HCT116 (cell line): ENCODE results near the gene DPEP3. TPM values are rescaled to one million over a fixed set of nuclear protein-coding genes. Genes with fewer than 3 reads are reported as not detected.
"Not testable (repeated sequence)": the region's sequence is repeated elsewhere in the genome, so short reads cannot be mapped to it uniquely, and the experiment has no call there.

Source experiments
- ATAC-seq: fragments of 200-7000 bp; cut with Tn5 transposase; 2 replicates; pipeline ENCODE4 v1.9.1; 2020; ENCODE audit warnings: mild to moderate bottlenecking, moderate library complexity
- BruUV-seq: library from RNA; stranded (reverse); fragments of 400-500 nt; replicated peaks from 2 replicates; lab custom pipeline; 2021; lab: Mats Ljungman, UMichigan
- CTCF ChIA-PET: fragments of 300-600 bp; sonication (Branson Sonifier 250); formaldehyde crosslinking; loops from one replicate; lab custom pipeline; 2021; ENCODE audit warnings: antibody characterized with exemption; lab: Charles Lee
- POLR2A ChIA-PET: fragments of 300-600, 350-600 bp; sonication (Branson Sonifier 250); formaldehyde crosslinking; loops from one replicate; lab custom pipeline; 2021; ENCODE audit warnings: antibody characterized with exemption; lab: Charles Lee
- RAD21 ChIA-PET, 2 experiments: fragments of 300-600 bp; sonication (Branson Sonifier 250); formaldehyde crosslinking; loops; one replicate each; lab custom pipeline; 2023; ENCODE audit warnings: low total read pairs in 2 of 2; ENCODE audit not compliant: uncharacterized antibody in 2 of 2, unreplicated experiment in 2 of 2, low non-redundant PET in 1 of 2; lab: Charles Lee
- DNase-seq: peaks from one replicate; pipeline ENCODE4 v3.0.0-alpha.2; 2010; ENCODE audit warnings: low read depth, low spot score
- H2AFZ ChIP-seq: fragments of 200-600 bp; shearing (Covaris generic), sonication (generic); 2 replicates; pipeline ENCODE4 v1.6.1; 2017; ENCODE audit warnings: low read depth, mixed run types, mixed read lengths, antibody characterized with exemption, low read length; ENCODE audit not compliant: poor library complexity, severe bottlenecking
- H3K27ac ChIP-seq: 2 replicates; pipeline ENCODE4 v1.5.1; 2012; ENCODE audit warnings: low read depth, low read length
- H3K27me3 ChIP-seq: fragments of 200-600 bp; sonication (generic); 2 replicates; pipeline ENCODE4 v1.6.1; 2016; ENCODE audit warnings: mixed run types, low read length, mixed read lengths; ENCODE audit not compliant: insufficient read depth
- H3K36me3 ChIP-seq, 2 experiments: fragments of 200-500 bp in 1 of 2; fragments of 200-600 bp in 1 of 2; sonication (Bioruptor generic) in 1 of 2; sonication (generic) in 1 of 2; 2 replicates each; pipeline versions ENCODE4 v1.5.1 to v1.6.1; 2014 to 2016; ENCODE audit warnings: low read length in 2 of 2, inconsistent platforms in 1 of 2, mixed read lengths in 1 of 2, mixed run types in 1 of 2; ENCODE audit not compliant: insufficient read depth in 2 of 2, control insufficient read depth in 1 of 2
- H3K4me1 ChIP-seq, 2 experiments: fragments of 200-600 bp in 1 of 2; sonication (generic) in 1 of 2; 2 replicates each; pipeline versions ENCODE4 v1.5.1 to v1.6.1; 2012 to 2017; ENCODE audit warnings: low read length in 2 of 2, inconsistent platforms in 1 of 2, mild to moderate bottlenecking in 1 of 2, mixed read lengths in 1 of 2, mixed run types in 1 of 2, moderate library complexity in 1 of 2; ENCODE audit not compliant: insufficient read depth in 2 of 2, control insufficient read depth in 1 of 2
- H3K4me2 ChIP-seq: fragments of 200-600 bp; sonication (generic); 2 replicates; pipeline ENCODE4 v1.6.1; 2017; ENCODE audit warnings: mixed run types, low read length, mixed read lengths
- H3K4me3 ChIP-seq, 2 experiments: fragments of 200-600 bp in 1 of 2; sonication (generic) in 1 of 2; replicated peaks in 1 of 2; 2 replicates each; pipeline ENCODE4 v1.5.1; 2011 to 2016; ENCODE audit warnings: low read length in 2 of 2, control low read depth in 1 of 2, low read depth in 1 of 2, mild to moderate bottlenecking in 1 of 2, mixed read lengths in 1 of 2, mixed run types in 1 of 2
- H3K79me2 ChIP-seq: fragments of 200-600 bp; sonication (generic); 2 replicates; pipeline ENCODE4 v1.6.1; 2017; ENCODE audit warnings: mild to moderate bottlenecking, mixed run types, low read length, moderate library complexity, mixed read lengths; ENCODE audit not compliant: insufficient read depth
- H3K9ac ChIP-seq: fragments of 200-600 bp; sonication (generic); 2 replicates; pipeline ENCODE4 v1.6.1; 2016; ENCODE audit warnings: low read length, mixed read lengths
- H3K9me2 ChIP-seq: fragments of 200-600 bp; sonication (generic), shearing (Covaris generic); 2 replicates; pipeline ENCODE4 v1.6.1; 2017; ENCODE audit warnings: mixed run types, mild to moderate bottlenecking, moderate library complexity; ENCODE audit not compliant: insufficient read depth
- H3K9me3 ChIP-seq, 2 experiments: fragments of 200-500 bp in 1 of 2; fragments of 200-600 bp in 1 of 2; sonication (Bioruptor generic) in 1 of 2; sonication (generic) in 1 of 2; 2 replicates each; pipeline ENCODE4 v1.6.1; 2014 to 2017; ENCODE audit warnings: low read length in 2 of 2, mixed read lengths in 2 of 2, inconsistent platforms in 1 of 2, low read depth in 1 of 2, mild to moderate bottlenecking in 1 of 2, mixed run types in 1 of 2, moderate library complexity in 1 of 2; ENCODE audit not compliant: control insufficient read depth in 1 of 2, insufficient read depth in 1 of 2
- H4K20me1 ChIP-seq: fragments of 200-600 bp; sonication (generic), shearing (Covaris generic); 2 replicates; pipeline ENCODE4 v1.6.1; 2017; ENCODE audit warnings: mixed run types, mild to moderate bottlenecking, moderate library complexity; ENCODE audit not compliant: insufficient read depth
- CTCF ChIP-seq, 3 experiments: fragments of 200-600 bp in 1 of 3; sonication (generic) in 1 of 3; IDR thresholded peaks in 2 of 3; conservative IDR thresholded peaks in 1 of 3; 2 replicates each; pipeline ENCODE4 v1.5.1; 2012 to 2017; ENCODE audit warnings: low read depth in 2 of 3, low read length in 2 of 3, antibody characterized with exemption in 1 of 3, borderline replicate concordance in 1 of 3, control low read depth in 1 of 3, mild to moderate bottlenecking in 1 of 3, mixed read lengths in 1 of 3, mixed run types in 1 of 3, moderate library complexity in 1 of 3; ENCODE audit not compliant: insufficient read depth in 1 of 3
- EGR1 ChIP-seq: IDR thresholded peaks from 2 replicates; pipeline ENCODE4 v1.6.1; 2012; ENCODE audit warnings: low read depth
- EZH2phosphoT487 ChIP-seq: fragments of 200-600 bp; IDR thresholded peaks from 2 replicates; pipeline ENCODE4 v1.6.1; 2018; ENCODE audit warnings: antibody characterized with exemption, borderline replicate concordance
- JUND ChIP-seq: IDR thresholded peaks from 2 replicates; pipeline ENCODE4 v1.6.1; 2012
- POLR2A ChIP-seq: IDR thresholded peaks from 2 replicates; pipeline ENCODE4 v1.7.0; 2011; ENCODE audit warnings: borderline replicate concordance; ENCODE audit not compliant: insufficient read depth, insufficient read length; ENCODE audit errors: extremely low read depth
- POLR2AphosphoS5 ChIP-seq: IDR thresholded peaks from 2 replicates; pipeline ENCODE4 v1.6.1; 2011; ENCODE audit warnings: mild to moderate bottlenecking, low read depth, low read length, moderate library complexity
- RAD21 ChIP-seq: IDR thresholded peaks from 2 replicates; pipeline ENCODE4 v1.6.1; 2012; ENCODE audit warnings: low read depth, mild to moderate bottlenecking
- intact Hi-C: fragments of 100-400 bp; cut with micrococcal nuclease; formaldehyde crosslinking; loops from 2 replicates; pipeline ENCODE4 v1.10.0; 2022
- total RNA-seq: library from RNA; stranded (reverse); gene quantifications from one replicate; pipeline ENCODE4 v1.2.1, GENCODE V29; 2021; ENCODE audit not compliant: unreplicated experiment
- TF ChIP-seq, protein P1 (sequence below): IDR thresholded peaks from 2 replicates; pipeline ENCODE4 v1.6.1; 2012; ENCODE audit warnings: low read depth

DPEP3 gene
- total RNA-seq, 1 experiment from 2014 or later, result not detected

DNA sequence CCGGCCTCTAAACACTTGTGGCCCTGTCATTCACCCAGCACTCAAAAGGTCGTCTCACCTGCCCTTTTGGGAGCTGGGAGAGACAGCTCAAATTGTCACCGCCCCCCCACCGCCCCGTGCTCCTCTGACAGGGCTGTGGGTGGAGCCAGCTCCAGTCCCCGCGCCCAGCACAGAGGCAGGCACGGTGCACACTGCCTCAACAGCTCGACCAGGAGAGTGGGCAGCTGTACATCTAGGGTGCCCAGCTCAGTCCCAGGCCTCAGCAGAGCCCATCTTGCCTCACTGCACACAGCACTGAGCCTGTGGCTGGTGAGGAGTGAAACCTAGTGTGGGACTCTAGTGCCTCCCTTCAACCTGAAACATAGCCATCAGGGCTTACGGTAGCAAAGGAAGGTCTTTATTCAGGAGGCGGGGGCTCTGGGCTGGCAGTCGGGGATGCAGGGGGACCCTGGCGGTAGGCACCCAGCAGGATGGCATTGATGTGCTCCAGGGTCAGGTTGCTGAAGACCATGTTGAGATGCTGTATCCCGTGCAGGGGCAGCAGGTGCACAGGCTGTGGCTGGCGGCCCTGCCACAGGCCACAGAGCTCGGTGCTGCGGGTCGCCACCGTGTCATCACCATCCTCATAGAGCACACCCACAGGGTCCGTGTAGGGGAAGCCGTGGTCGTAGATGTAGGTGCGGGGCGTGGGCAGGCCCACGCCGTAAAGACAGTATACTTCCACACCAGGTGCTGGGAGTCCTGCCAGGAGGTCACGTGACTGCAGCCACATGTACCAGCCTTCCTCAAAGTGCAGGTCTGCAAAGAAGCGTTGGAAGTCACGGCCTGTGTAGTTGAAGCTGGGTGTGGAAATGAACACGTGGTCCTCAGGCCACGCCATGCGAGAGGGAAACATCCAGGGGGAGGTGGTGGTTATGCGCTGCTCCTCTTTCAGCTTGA, 40.5 kb downstream of the DPEP3 start (continued):
- TF ChIP-seq CTCF (IDR thresholded peaks at IDR 0.05 in 2 of 3, conservative IDR thresholded peaks at IDR 0.05 in 1 of 3; ENCODE audit: borderline replicate concordance in 1 of 3, insufficient read depth in 1 of 3, low read depth in 2 of 3, low read length in 2 of 3) (no peak), POLR2AphosphoS5 (no peak; the same call in 1 of the 2 replicates), POLR2A (no peak), EZH2phosphoT487 (no peak), RAD21 (no peak), JUND (no peak), EGR1 (no peak)
- TF ChIP-seq, protein P1, sequence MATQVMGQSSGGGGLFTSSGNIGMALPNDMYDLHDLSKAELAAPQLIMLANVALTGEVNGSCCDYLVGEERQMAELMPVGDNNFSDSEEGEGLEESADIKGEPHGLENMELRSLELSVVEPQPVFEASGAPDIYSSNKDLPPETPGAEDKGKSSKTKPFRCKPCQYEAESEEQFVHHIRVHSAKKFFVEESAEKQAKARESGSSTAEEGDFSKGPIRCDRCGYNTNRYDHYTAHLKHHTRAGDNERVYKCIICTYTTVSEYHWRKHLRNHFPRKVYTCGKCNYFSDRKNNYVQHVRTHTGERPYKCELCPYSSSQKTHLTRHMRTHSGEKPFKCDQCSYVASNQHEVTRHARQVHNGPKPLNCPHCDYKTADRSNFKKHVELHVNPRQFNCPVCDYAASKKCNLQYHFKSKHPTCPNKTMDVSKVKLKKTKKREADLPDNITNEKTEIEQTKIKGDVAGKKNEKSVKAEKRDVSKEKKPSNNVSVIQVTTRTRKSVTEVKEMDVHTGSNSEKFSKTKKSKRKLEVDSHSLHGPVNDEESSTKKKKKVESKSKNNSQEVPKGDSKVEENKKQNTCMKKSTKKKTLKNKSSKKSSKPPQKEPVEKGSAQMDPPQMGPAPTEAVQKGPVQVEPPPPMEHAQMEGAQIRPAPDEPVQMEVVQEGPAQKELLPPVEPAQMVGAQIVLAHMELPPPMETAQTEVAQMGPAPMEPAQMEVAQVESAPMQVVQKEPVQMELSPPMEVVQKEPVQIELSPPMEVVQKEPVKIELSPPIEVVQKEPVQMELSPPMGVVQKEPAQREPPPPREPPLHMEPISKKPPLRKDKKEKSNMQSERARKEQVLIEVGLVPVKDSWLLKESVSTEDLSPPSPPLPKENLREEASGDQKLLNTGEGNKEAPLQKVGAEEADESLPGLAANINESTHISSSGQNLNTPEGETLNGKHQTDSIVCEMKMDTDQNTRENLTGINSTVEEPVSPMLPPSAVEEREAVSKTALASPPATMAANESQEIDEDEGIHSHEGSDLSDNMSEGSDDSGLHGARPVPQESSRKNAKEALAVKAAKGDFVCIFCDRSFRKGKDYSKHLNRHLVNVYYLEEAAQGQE, result no peak
- TF ChIP-seq, all 23 proteins: peak for 0

- ChIA-PET CTCF (interaction anchor here (1.4 kb wide), 1 partner anchor 103 kb away, joined by 3 read pairs; no protein-coding TSS in a partner anchor), RAD21 (interaction anchor here in 1 of 2 experiments (0.7 kb wide), 1 partner anchor 58 kb away, joined by 4 read pairs; no protein-coding TSS in a partner anchor)
- POLR2A ChIA-PET, H3K27me3 ChIP-seq, H3K9ac ChIP-seq, BruUV-seq, H4K20me1 ChIP-seq, H3K9me3 ChIP-seq, DNase-seq, H3K4me3 ChIP-seq, H3K9me2 ChIP-seq, H2AFZ ChIP-seq, ATAC-seq: not testable (repeated sequence)
- H3K36me3 ChIP-seq, result peaks cover 0 to 14% of the 10 kb centered on the region in 2 experiments; a peak in 1 of 4 replicates
- peak overlapping the region; percentile 98 for H3K4me2 ChIP-seq
- H3K4me1 ChIP-seq, result peaks cover 3 to 42% of the 10 kb centered on the region in 2 experiments; a peak in 3 of 4 replicates
- intact Hi-C loops, result loop anchor here (5.0 to 10.0 kb wide), 2 partner anchors 120 to 413 kb away; partner anchors contain the start of gene RIPOR1
- H3K79me2 ChIP-seq, result peaks cover 33% of the 10 kb centered on the region
- H3K27ac ChIP-seq, result peak overlapping the region; percentile 83; the same call in 1 of the 2 replicates
Measured at GRCh38 chr16:67937713-67938112, 42.6 kb downstream of the DPEP3 start.
